Neuronal stem cell (in vitro differentiated cells): ENCODE measurements around the gene UBL7.

ENCODE experiments used
- DNase-seq: peaks from one replicate; pipeline ENCODE4 v3.0.0-alpha.2; 2013; ENCODE audit warnings: low spot score
- H2AFZ ChIP-seq: one replicate; pipeline ENCODE4 v1.6.1; 2013; ENCODE audit warnings: mild to moderate bottlenecking, low read length, inconsistent platforms
- H2AK5ac ChIP-seq: 2 replicates; pipeline ENCODE4 v1.6.1; 2013; ENCODE audit warnings: low read depth, mild to moderate bottlenecking, inconsistent platforms, low read length, moderate library complexity, mixed read lengths
- H2BK120ac ChIP-seq: 2 replicates; pipeline ENCODE4 v1.6.1; 2013; ENCODE audit warnings: low read depth, mild to moderate bottlenecking, inconsistent platforms, low read length, moderate library complexity, mixed read lengths
- H2BK12ac ChIP-seq: one replicate; pipeline ENCODE4 v1.6.1; 2013; ENCODE audit warnings: low read length, inconsistent platforms
- H2BK15ac ChIP-seq: 2 replicates; pipeline ENCODE4 v1.6.1; 2013; ENCODE audit warnings: mild to moderate bottlenecking, low read length, inconsistent platforms, mixed read lengths
- H2BK5ac ChIP-seq: one replicate; pipeline ENCODE4 v1.6.1; 2013; ENCODE audit warnings: inconsistent platforms, mild to moderate bottlenecking, low read length, moderate library complexity
- H3K14ac ChIP-seq: one replicate; pipeline ENCODE4 v1.6.1; 2013; ENCODE audit warnings: low read length, inconsistent platforms
- H3K18ac ChIP-seq: 2 replicates; pipeline ENCODE4 v1.6.1; 2013; ENCODE audit warnings: low read length, inconsistent platforms
- H3K23ac ChIP-seq: 2 replicates; pipeline ENCODE4 v1.6.1; 2013; ENCODE audit warnings: low read depth, mild to moderate bottlenecking, mixed read lengths, low read length, inconsistent platforms; ENCODE audit not compliant: poor library complexity
- H3K27ac ChIP-seq: replicated peaks from 3 replicates; pipeline ENCODE4 v1.5.1; 2013; ENCODE audit warnings: low read length, inconsistent platforms
- H3K27me3 ChIP-seq, 3 experiments: 2 replicates each; pipeline ENCODE4 v1.6.1; 2013; ENCODE audit warnings: low read length in 3 of 3, mild to moderate bottlenecking in 2 of 3, inconsistent platforms in 1 of 3, low read depth in 1 of 3, mixed read lengths in 1 of 3, moderate library complexity in 1 of 3; ENCODE audit not compliant: control insufficient read depth in 3 of 3, insufficient read depth in 3 of 3
- H3K36me3 ChIP-seq, 2 donors: replicated peaks in 1 of 2; 2 replicates each; pipeline ENCODE4 v1.6.1; 2013; ENCODE audit warnings: low read length in 2 of 2; ENCODE audit not compliant: control insufficient read depth in 2 of 2, insufficient read depth in 2 of 2
- H3K4ac ChIP-seq: 2 replicates; pipeline ENCODE4 v1.6.1; 2013; ENCODE audit warnings: inconsistent platforms, mild to moderate bottlenecking, low read length, moderate library complexity
- H3K4me1 ChIP-seq, 2 donors: 1 replicate in 1 of 2; 2 replicates in 1 of 2; pipeline ENCODE4 v1.6.1; 2013; ENCODE audit warnings: low read length in 2 of 2, low read depth in 1 of 2; ENCODE audit not compliant: control insufficient read depth in 2 of 2, insufficient read depth in 1 of 2
- H3K4me2 ChIP-seq: one replicate; pipeline ENCODE4 v1.6.1; 2013; ENCODE audit warnings: mild to moderate bottlenecking, low read length, inconsistent platforms; ENCODE audit not compliant: insufficient read depth, poor library complexity, severe bottlenecking
- H3K4me3 ChIP-seq, 2 donors: 2 replicates each; pipeline ENCODE4 v1.5.1; 2013; ENCODE audit warnings: low read length in 2 of 2, mild to moderate bottlenecking in 2 of 2, inconsistent platforms in 1 of 2, moderate library complexity in 1 of 2
- H3K79me1 ChIP-seq: one replicate; pipeline ENCODE4 v1.6.1; 2013; ENCODE audit warnings: low read depth, mild to moderate bottlenecking, inconsistent platforms, low read length, moderate library complexity
- H3K9ac ChIP-seq: one replicate; pipeline ENCODE4 v1.6.1; 2013; ENCODE audit warnings: mild to moderate bottlenecking, low read depth, low read length, inconsistent platforms; ENCODE audit not compliant: poor library complexity
- H3K9me3 ChIP-seq, 2 donors: replicated peaks in 1 of 2; 2 replicates each; pipeline versions ENCODE3 to v1.6.1; 2013; ENCODE audit warnings: low read length in 2 of 2, mild to moderate bottlenecking in 2 of 2, inconsistent platforms in 1 of 2, low read depth in 1 of 2, mixed read lengths in 1 of 2, moderate library complexity in 1 of 2; ENCODE audit not compliant: control insufficient read depth in 2 of 2, insufficient read depth in 1 of 2
- H4K8ac ChIP-seq: one replicate; pipeline ENCODE4 v1.6.1; 2013; ENCODE audit warnings: low read depth, mild to moderate bottlenecking, inconsistent platforms, low read length, moderate library complexity
- H4K91ac ChIP-seq: one replicate; pipeline ENCODE4 v1.6.1; 2013; ENCODE audit warnings: low read length, low read depth, mild to moderate bottlenecking, inconsistent platforms; ENCODE audit not compliant: poor library complexity
- WGBS, 2 donors: extraction: QIAGEN DNeasy Blood & Tissue Kit; methylation state at CpG; one replicate each; pipeline ENCODE4 v1.1.7; 2013; ENCODE audit warnings: missing lambda C conversion rate in 2 of 2, mixed read lengths in 1 of 2; ENCODE audit not compliant: insufficient read length in 2 of 2, insufficient replicate concordance in 1 of 2; ENCODE audit errors: extremely low coverage in 2 of 2; 5-methylcytosine and 5-hydroxymethylcytosine counted together

Gene UBL7

DNA sequence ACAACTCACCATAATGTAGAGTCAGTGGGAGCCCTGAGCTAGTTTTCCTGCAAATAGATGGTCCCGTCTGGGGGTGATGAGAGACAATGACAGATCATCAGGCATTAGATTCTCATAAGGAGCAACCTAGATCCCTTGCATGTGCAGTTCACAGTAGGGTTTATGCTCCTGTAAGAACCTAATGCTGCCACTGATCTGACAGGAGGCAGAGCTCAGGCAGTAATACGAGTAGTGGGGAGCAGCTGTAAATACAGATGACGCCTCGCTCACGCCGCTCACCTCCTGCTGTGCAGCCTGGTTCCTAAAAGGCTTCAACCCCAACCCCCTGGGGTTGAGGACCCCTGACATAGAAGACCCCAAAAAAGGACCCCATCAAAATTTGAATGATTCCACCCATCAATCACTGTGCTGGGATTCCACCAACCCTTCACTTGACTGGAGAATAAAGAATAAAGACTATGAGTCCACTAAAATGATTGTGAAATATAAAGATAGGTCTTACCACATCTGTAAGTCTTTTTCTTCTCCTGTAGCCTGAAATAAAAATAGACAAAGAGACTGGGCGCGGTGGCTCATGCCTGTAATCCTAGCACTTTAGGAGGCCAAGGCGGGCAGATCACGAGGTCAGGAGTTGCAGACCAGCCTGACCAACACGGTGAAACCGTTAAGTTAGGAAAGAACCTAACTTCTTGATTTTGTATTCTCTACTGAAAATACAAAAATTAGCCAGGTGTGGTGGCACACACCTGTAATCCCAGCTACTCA lies 9.9 kb upstream of the UBL7 start:
- H2BK15ac ChIP-seq: no peak overlapping the region
- no peak overlapping the region for H3K4ac ChIP-seq
- H2BK120ac ChIP-seq: no peak overlapping the region
- no peaks in the 10 kb centered on the region for H3K4me1 ChIP-seq
- no peak for DNase-seq
- no peak overlapping the region for H2AK5ac ChIP-seq
- no peak overlapping the region for H4K91ac ChIP-seq
- no peak overlapping the region for H3K4me3 ChIP-seq
- no peak overlapping the region for H3K9ac ChIP-seq
- H4K8ac ChIP-seq: no peak overlapping the region
- no peak overlapping the region for H3K18ac ChIP-seq
- no peak overlapping the region for H3K27ac ChIP-seq
- H3K79me1 ChIP-seq: no peaks in the 10 kb centered on the region
- H3K4me2 ChIP-seq: no peak overlapping the region
- no peak overlapping the region for H3K23ac ChIP-seq
- peaks cover 0 to 8% of the 10 kb centered on the region in 2 donors for H3K9me3 ChIP-seq
- peaks cover 15 to 72% of the 10 kb centered on the region in 2 donors for H3K36me3 ChIP-seq
- H3K14ac ChIP-seq: no peak overlapping the region
- H2BK12ac ChIP-seq: no peak overlapping the region
- no peaks in the 10 kb centered on the region for H3K27me3 ChIP-seq
- no peak overlapping the region for H2AFZ ChIP-seq
- WGBS, 2 donors: no CpG with 5 or more reads among the region's 12 CpGs
- no peak overlapping the region for H2BK5ac ChIP-seq

DNA sequence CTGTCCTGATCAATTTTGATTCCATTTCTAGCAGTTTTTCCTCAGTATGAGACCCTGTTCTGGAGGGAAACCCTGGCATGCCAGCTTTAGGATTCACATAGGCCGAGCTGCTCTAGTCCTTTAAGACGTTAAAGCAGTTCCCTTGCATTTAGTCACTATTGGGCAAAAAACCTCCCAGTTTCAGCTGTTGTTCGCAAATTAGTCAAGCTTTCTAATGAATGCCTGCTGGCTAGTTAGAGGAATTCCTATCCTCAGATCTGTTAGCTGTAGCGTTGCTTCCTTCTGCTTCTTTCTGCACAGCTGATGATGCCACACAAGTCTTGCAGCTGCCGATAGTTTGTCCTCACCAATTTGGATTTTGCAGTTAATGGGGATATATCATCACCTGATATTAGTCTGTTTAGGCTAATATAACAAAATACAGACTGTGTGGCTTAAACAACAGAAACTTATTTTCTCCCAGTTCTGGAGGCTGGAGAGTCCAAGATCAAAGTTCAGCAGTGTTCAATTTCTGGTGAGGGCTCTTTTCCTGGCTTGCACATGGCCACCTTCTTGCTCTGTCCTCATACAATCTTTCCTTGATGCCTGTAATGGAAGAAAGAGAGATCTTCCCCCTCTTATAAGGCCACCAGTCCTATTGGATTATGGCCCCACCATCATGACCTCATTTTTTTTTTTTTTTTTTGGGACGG lies 7.5 kb upstream of the UBL7 start:
- no peak overlapping the region for H3K23ac ChIP-seq
- no peak overlapping the region for H3K9ac ChIP-seq
- H3K4me3 ChIP-seq: no peak overlapping the region
- H3K4me2 ChIP-seq: no peak overlapping the region
- no peak overlapping the region for H4K91ac ChIP-seq
- H3K27ac ChIP-seq: no peak overlapping the region
- no peak overlapping the region for H2AK5ac ChIP-seq
- no peaks in the 10 kb centered on the region for H3K27me3 ChIP-seq
- H4K8ac ChIP-seq: no peak overlapping the region
- no peak overlapping the region for H2BK120ac ChIP-seq
- no peak overlapping the region for H3K14ac ChIP-seq
- H3K4me1 ChIP-seq: no peaks in the 10 kb centered on the region
- WGBS, 2 donors: no CpG with 5 or more reads among the region's 6 CpGs
- DNase-seq: no peak
- peaks cover 10 to 71% of the 10 kb centered on the region in 2 donors for H3K36me3 ChIP-seq
- H2BK15ac ChIP-seq: no peak overlapping the region
- no peak overlapping the region for H2AFZ ChIP-seq
- no peaks in the 10 kb centered on the region for H3K79me1 ChIP-seq
- no peak overlapping the region for H3K18ac ChIP-seq
- H3K9me3 ChIP-seq: peaks cover 0 to 10% of the 10 kb centered on the region in 2 donors
- H2BK5ac ChIP-seq: no peak overlapping the region
- H2BK12ac ChIP-seq: no peak overlapping the region
- H3K4ac ChIP-seq: no peak overlapping the region

DNA sequence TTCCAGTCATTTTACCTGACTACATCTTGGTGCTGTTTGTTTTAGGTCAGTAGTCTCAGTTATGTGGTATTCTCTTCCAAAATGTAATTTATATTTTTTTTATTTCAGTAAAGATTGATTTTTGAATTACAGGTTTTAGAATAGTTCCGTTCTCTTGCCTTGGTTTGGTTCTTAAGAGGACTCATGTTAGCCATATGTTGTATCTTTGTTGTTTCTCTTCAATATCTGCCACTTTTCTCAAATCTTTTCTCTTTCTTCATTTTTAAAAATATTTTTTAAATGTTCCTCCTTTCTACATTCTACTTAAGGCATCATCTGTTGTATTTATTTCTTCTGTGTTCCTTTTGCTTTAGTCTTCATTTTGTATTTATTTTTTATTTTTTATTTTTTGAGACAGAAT lies 5.6 kb upstream of the UBL7 start:
- peaks cover 0 to 3% of the 10 kb centered on the region in 2 donors for H3K4me1 ChIP-seq
- H3K23ac ChIP-seq: no peak overlapping the region
- H3K9ac ChIP-seq: no peak overlapping the region
- peaks cover 0 to 20% of the 10 kb centered on the region in 2 donors for H3K9me3 ChIP-seq
- no peak overlapping the region for H3K4me3 ChIP-seq
- no peak overlapping the region for H2AFZ ChIP-seq
- no peak overlapping the region for H2BK5ac ChIP-seq
- H3K27me3 ChIP-seq: no peaks in the 10 kb centered on the region
- no CpG with 5 or more reads among the region's 1 CpG for WGBS, 2 donors
- no peak overlapping the region for H2BK12ac ChIP-seq
- H3K14ac ChIP-seq: no peak overlapping the region
- peaks cover 5 to 57% of the 10 kb centered on the region in 2 donors for H3K36me3 ChIP-seq
- no peak overlapping the region for H3K4ac ChIP-seq
- H3K79me1 ChIP-seq: no peaks in the 10 kb centered on the region
- DNase-seq: no peak
- no peak overlapping the region for H3K4me2 ChIP-seq
- no peak overlapping the region for H4K8ac ChIP-seq
- H4K91ac ChIP-seq: no peak overlapping the region
- H3K18ac ChIP-seq: no peak overlapping the region
- no peak overlapping the region for H2BK15ac ChIP-seq
- H2BK120ac ChIP-seq: no peak overlapping the region
- no peak overlapping the region for H2AK5ac ChIP-seq
- H3K27ac ChIP-seq: no peak overlapping the region

DNA sequence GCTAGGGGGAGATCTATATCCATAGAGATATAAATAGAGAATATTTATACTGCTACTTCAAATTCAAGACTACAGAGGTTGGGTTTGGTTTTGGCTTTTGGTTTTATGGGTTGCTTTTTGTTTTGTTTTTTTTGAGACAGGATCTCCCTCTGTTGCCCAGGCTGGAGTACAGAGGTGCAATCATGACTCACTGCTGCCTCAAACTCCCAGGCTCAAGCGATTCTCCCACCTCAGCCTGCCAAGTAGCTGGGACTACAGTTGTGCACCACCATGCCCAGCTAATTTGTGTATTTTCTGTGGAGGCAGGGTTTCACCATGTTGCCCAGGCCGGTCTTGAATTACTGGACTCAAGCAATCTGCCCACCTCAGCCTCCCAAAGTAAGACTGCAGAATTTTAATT lies 3.9 kb upstream of the UBL7 start:
- Histone ChIP-seq H3K4me2 (no peak overlapping the region), H2AK5ac (no peak overlapping the region)

More for the DNA sequence above, 3.9 kb upstream of the UBL7 start:
- H2BK120ac ChIP-seq: no peak overlapping the region
- no peak overlapping the region for H2BK12ac ChIP-seq
- H3K27ac ChIP-seq: no peak overlapping the region
- H4K8ac ChIP-seq: no peak overlapping the region
- no peak overlapping the region for H4K91ac ChIP-seq
- H3K79me1 ChIP-seq: no peaks in the 10 kb centered on the region
- no peaks in the 10 kb centered on the region for H3K27me3 ChIP-seq
- H3K4me1 ChIP-seq: peaks cover 2 to 3% of the 10 kb centered on the region in 2 donors
- H2BK5ac ChIP-seq: no peak overlapping the region
- H3K9me3 ChIP-seq: peaks cover 0 to 20% of the 10 kb centered on the region in 2 donors
- no peak overlapping the region for H3K4me3 ChIP-seq
- H3K9ac ChIP-seq: no peak overlapping the region
- no peak overlapping the region for H3K18ac ChIP-seq
- DNase-seq: no peak
- H3K4ac ChIP-seq: no peak overlapping the region
- no peak overlapping the region for H3K23ac ChIP-seq
- peaks cover 2 to 47% of the 10 kb centered on the region in 2 donors for H3K36me3 ChIP-seq
- no peak overlapping the region for H2BK15ac ChIP-seq
- H2AFZ ChIP-seq: no peak overlapping the region
- no peak overlapping the region for H3K14ac ChIP-seq
- no CpG with 5 or more reads among the region's 2 CpGs for WGBS, 2 donors
